Measurements from ENCODE around the gene FBXO42.

Gene FBXO42

GRCh38 chr1:16198444-16199156, 153.7 kb downstream of the FBXO42 start:
- DNase-seq, result no peak

DNA sequence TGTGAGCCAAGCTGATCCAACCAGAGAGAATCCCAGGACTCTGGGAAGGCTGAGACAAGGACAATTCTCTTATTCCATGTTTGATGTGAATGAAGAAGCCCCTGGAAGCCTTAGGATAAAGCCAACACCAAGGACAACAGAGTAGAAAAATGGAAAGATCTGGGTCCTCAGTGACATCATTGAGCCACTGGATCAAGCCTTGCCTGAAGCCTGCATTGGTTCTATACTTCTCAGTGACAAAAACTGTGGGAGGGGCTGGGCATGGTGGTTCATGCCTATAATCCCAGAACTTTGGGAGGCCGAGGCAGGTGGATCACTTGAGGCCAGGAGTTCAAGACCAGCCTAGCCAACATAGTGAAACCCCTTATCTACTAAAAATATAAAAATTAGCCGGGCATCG, 155.4 kb downstream of the FBXO42 start:
- no peak for DNase-seq
